Fibroblast of skin of scalp (primary cell): Measurements from ENCODE around the gene THEMIS.
"Not testable (repeated sequence)": the region's sequence is repeated elsewhere in the genome, so short reads cannot be mapped to it uniquely, and the experiment has no call there.

Source experiments
- DNase-seq: peaks from one replicate; pipeline ENCODE4 v3.0.0-alpha.2; 2013

THEMIS gene

GRCh38 chr6:127793396-127793795 is 107.5 kb downstream of the THEMIS start:
- DNase-seq: no peak

GRCh38 chr6:127792616-127793015 is 108.2 kb downstream of the THEMIS start:
- DNase-seq: no peak

DNA sequence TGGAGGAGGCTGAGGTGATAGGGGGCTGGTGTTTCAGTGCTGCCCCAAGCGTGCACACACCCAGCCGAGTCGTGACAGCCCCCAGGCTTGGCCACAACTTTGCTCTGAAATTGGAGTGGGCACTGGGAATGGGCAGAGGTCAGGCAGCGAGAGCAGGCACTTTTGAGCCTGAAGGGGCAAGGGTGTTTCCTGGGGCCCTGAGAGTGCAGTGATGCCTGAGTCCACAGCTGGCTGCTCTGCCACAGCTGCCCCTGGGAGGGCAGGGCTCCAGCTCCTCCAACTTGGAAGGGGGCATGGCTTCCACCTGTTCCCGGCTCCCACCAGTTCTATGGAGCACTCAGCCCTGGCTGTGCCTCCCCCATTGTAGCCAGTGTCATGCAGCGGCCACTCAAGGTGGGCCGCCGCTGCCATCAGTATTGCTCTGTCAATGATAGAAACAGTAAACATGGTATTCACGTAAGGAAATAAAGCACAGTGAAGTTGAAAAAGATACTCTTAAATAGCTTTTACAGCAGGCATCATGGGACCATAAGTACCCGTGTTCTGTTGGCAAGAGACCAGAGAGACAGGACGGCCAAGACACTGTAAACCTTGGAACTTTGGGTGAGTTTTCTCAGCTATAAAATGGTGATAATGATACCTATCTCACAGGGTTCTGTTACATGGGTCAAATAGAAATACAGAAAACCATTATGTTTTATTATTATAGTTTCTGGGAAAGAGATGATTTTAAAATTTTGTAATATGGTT is 108.9 kb downstream of the THEMIS start:
- no peak for DNase-seq

- DNase-seq: no peak
Measured at GRCh38 chr6:127790571-127790970, 110.3 kb downstream of the THEMIS start.

- peak; percentile 35 for DNase-seq
Measured at GRCh38 chr6:127786109-127786508, 114.7 kb downstream of the THEMIS start.

- DNase-seq: no peak
Measured at GRCh38 chr6:127784468-127784867, 116.4 kb downstream of the THEMIS start.

- not testable (repeated sequence) for DNase-seq
Measured at GRCh38 chr6:127781636-127782272, 119.1 kb downstream of the THEMIS start.

DNA sequence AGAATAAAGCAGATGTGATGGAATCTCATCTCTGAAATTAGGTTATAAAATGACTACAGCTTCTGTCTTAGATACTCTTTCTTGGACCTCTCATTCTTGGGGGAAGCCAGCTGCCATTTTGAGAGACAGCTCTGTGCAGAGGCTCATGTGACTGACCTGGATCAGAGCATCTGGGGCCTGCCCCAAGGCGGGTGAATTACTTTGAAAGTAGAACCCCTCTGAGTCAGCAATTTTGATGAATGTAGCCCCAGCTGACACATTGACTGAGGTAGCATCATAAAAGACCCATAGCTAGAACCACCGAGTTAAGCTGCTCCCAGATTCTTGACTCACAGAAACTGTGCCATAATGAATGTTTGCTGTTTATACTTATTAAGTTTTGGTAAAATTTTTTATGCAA is 124.5 kb downstream of the THEMIS start:
- no peak for DNase-seq

GRCh38 chr6:127775371-127775770 is 125.5 kb downstream of the THEMIS start:
- DNase-seq: peak; percentile 67

DNA sequence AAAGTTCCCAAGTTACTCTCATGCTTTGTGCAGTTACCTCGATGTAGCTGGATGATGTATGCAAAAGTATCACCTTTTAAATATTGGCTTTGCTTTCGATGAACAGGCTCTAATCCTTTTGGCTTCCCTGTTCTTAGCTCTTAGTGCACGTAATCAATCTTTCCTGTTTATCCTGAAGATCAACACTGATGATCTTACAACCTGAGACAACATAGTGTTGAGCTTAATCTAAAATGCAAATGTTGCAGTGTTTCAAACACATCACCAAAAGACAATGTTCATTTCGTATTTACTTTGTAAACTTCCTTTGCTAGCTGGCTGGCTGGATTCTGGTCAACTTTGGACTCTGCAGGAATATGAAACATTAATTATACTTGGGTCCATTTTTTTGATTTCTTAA is 132.1 kb downstream of the THEMIS start:
- no peak for DNase-seq

- no peak for DNase-seq
Measured at GRCh38 chr6:127768223-127768622, 132.6 kb downstream of the THEMIS start.

- DNase-seq: no peak
Measured at GRCh38 chr6:127765949-127766348, 134.9 kb downstream of the THEMIS start.

- no peak for DNase-seq
Measured at GRCh38 chr6:127762284-127762683, 138.6 kb downstream of the THEMIS start.

GRCh38 chr6:127761084-127761483 is 139.8 kb downstream of the THEMIS start:
- no peak for DNase-seq

DNA sequence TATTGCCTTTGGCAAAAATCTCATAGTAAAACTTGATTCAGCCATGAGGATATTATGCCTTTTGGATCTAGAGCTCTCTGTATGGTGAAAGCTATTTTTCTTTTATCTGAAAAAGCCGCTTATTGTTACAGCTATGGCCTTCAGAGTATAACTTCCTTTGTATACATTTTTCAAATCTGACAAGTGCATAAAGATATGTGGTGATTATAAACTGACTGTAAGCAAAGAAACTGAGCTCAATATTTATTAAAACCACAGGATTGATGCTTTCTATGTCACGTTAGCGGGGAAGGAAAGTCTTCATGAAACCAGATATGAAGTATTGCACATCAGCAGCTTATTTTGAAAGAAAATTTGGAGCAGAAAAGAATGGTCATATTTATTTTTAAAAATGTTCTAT is 151.8 kb downstream of the THEMIS start:
- no peak for DNase-seq

DNA sequence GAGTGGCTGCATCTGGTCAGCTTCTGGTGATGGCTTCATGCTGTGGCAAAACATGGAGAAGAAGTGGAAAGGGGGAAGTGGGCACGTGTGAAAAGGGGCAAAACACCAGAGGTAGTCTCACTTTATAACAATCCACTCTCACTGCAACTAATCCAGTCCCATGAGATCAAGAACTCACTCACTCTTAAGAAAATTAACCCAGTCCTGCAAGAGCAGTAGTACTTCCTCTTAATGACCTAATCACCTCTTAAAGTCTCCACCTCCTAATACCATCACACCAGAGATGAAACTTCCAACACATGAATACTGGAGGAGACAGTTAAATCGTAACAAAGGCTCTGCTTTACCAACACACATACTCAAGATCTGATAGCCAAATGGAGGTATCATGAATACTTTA is 152.6 kb downstream of the THEMIS start:
- no peak for DNase-seq

DNA sequence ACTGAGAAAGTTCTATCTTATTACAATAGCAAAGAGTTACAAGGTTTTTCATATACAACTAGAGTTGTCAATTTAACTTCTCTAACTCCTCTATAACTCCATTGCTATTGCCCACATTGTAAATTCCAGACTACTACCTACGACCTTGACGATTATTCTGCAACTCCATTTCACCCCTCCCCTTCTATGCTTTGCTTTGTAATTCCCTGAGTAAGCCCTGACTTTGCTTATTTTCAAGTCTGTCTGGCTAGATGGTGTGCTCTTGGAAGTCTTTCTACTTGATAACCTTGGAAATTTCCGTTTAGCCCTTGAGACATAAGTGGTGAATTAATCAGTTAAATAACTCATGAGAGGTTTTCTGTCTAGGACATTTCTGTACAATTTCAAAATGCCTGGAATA is 162.4 kb downstream of the THEMIS start:
- no peak for DNase-seq

GRCh38 chr6:127737768-127738167 is 163.1 kb downstream of the THEMIS start:
- no peak for DNase-seq

GRCh38 chr6:127737009-127737486 is 163.8 kb downstream of the THEMIS start:
- peak; percentile 79 for DNase-seq

DNA sequence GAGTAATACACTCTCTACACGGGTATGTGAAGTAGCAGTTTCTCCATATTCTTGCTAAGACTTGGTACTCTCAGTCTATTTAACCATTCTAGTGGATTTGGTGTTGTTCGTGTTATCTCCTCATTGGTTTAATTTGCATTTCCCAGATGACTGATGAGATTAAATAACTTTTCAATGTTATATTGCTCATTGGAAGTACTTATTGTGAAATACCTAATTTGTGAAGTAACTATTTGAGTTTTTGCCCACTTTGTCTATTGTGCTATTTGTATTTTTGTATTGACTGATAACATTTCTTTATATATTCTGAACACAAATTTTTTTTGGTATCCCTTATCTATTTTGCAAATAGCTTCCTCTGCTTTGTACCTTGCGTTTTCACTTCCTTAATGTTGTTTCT is 167.9 kb downstream of the THEMIS start:
- no peak for DNase-seq

- DNase-seq: no peak
Measured at GRCh38 chr6:127727260-127727953, 173.5 kb downstream of the THEMIS start.

GRCh38 chr6:127725821-127726220 is 175.0 kb downstream of the THEMIS start:
- no peak for DNase-seq

DNA sequence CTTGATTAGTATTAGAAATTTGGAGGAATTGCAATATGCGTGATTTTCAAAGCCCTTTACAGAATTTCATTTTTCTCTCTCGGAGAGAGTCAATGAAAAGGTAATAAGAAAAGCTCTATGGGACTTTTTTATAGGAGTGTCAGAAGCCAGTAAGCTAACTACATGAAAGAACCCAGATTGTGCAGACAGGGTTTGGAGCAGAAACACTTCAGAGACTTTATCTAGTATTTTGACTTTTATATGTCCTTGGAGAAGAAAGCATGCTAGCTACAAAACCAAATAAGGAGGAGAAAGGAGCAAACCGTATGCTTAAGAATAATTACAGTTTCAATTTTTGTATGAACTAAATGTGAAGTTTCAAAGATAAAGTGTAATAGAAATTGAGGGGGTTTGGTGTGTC is 182.2 kb downstream of the THEMIS start:
- no peak for DNase-seq

- DNase-seq: no peak
Measured at GRCh38 chr6:127717384-127717783, 183.5 kb downstream of the THEMIS start.
